Gastrocnemius medialis (tissue), 4 donors: ENCODE data around the gene RFX7.

Experiments
- CTCF ChIP-seq, 5 experiments: fragments of 450-650 bp in 3 of 5; fragments of 200-600 bp in 2 of 5; sonication (generic) in 2 of 5; IDR thresholded peaks in 4 of 5; conservative IDR thresholded peaks in 1 of 5; 1 replicate in 4 of 5; 2 replicates in 1 of 5; pipeline ENCODE4 v1.5.1; 2016 to 2019; ENCODE audit warnings: antibody characterized with exemption in 5 of 5, mild to moderate bottlenecking in 3 of 5, moderate library complexity in 3 of 5
- POLR2A ChIP-seq, 2 donors: fragments of 450-650 bp; IDR thresholded peaks; one replicate each; pipeline ENCODE4 v1.6.1; 2017; ENCODE audit warnings: antibody characterized with exemption in 2 of 2, mild to moderate bottlenecking in 2 of 2, moderate library complexity in 2 of 2

GRCh38 chr15:56160966-56161365 lies 82.7 kb downstream of the RFX7 start:
- TF ChIP-seq POLR2A (IDR thresholded peaks at IDR 0.05) (no peak), CTCF (IDR thresholded peaks at IDR 0.05 in 4 of 5, conservative IDR thresholded peaks at IDR 0.05 in 1 of 5) (no peak)
